Measurements from ENCODE around the gene OVCH1. TPM values are rescaled to one million over a fixed set of nuclear protein-coding genes. Genes with fewer than 3 reads are reported as not detected.

OVCH1 gene
- total RNA-seq, 1 experiment from 2014 or later, result 0.04 TPM

GRCh38 chr12:29486972-29487371 lies 10.5 kb downstream of the OVCH1 start (continued):
- TF ChIP-seq CREB1 (CRISPR knock-in tag; IDR thresholded peaks at IDR 0.05) (no peak), NFYB (CRISPR knock-in tag; conservative IDR thresholded peaks at IDR 0.05; ENCODE audit: low read depth) (no peak), EMX1 (CRISPR knock-in tag; IDR thresholded peaks at IDR 0.05) (no peak), E2F5 (CRISPR knock-in tag; IDR thresholded peaks at IDR 0.05) (no peak), ZNF138 (CRISPR knock-in tag; conservative IDR thresholded peaks at IDR 0.05) (no peak), MLX (CRISPR knock-in tag; IDR thresholded peaks at IDR 0.05) (no peak), ATF2 (CRISPR knock-in tag; IDR thresholded peaks at IDR 0.05; ENCODE audit: borderline replicate concordance, low read depth) (no peak)

GRCh38 chr12:29463198-29463597 lies 34.3 kb downstream of the OVCH1 start:
- DNase-seq (ENCODE audit: low spot score), result no peak
- ATAC-seq, result no peak
- CTCF ChIA-PET, result no interaction called here
- H3K27me3 Mint-ChIP-seq (ENCODE audit: low read depth), result no peaks in the 10 kb centered on the region
- no peak overlapping the region for H3K4me3 Mint-ChIP-seq
- POLR2A ChIA-PET, result no interaction called here
- no peaks in the 10 kb centered on the region for H3K36me3 Mint-ChIP-seq
- no peaks in the 10 kb centered on the region for H3K4me1 Mint-ChIP-seq
- no peak overlapping the region for H3K27ac Mint-ChIP-seq
- peaks cover 13% of the 10 kb centered on the region for H3K9me3 Mint-ChIP-seq
- no peak for TF ChIP-seq KAT7 (CRISPR knock-in tag; IDR thresholded peaks at IDR 0.05; ENCODE audit: borderline replicate concordance)
- no peak for TF ChIP-seq ZBTB43 (CRISPR knock-in tag; IDR thresholded peaks at IDR 0.05)
- no peak for TF ChIP-seq IRF2 (CRISPR knock-in tag; IDR thresholded peaks at IDR 0.05; ENCODE audit: borderline replicate concordance, low read depth)
- no peak for TF ChIP-seq ZNF425 (CRISPR knock-in tag; conservative IDR thresholded peaks at IDR 0.05)
- TF ChIP-seq ZMAT4 (CRISPR knock-in tag; IDR thresholded peaks at IDR 0.05), result no peak
- no peak for TF ChIP-seq ZNF416 (CRISPR knock-in tag; IDR thresholded peaks at IDR 0.05)
- no peak for TF ChIP-seq CDX4 (CRISPR knock-in tag; IDR thresholded peaks at IDR 0.05; ENCODE audit: borderline replicate concordance)
- TF ChIP-seq ERG (CRISPR knock-in tag; IDR thresholded peaks at IDR 0.05), result no peak
- no peak for TF ChIP-seq NR3C1 (CRISPR knock-in tag; conservative IDR thresholded peaks at IDR 0.05; ENCODE audit: low read depth)
- TF ChIP-seq PRRX2 (CRISPR knock-in tag; IDR thresholded peaks at IDR 0.05), result no peak
- no peak for TF ChIP-seq ATF2 (CRISPR knock-in tag; IDR thresholded peaks at IDR 0.05; ENCODE audit: borderline replicate concordance, low read depth)
- TF ChIP-seq RORB (CRISPR knock-in tag; IDR thresholded peaks at IDR 0.05), result no peak
- no peak for TF ChIP-seq SOX15 (CRISPR knock-in tag; IDR thresholded peaks at IDR 0.05)
- no peak for TF ChIP-seq ZNF219 (CRISPR knock-in tag; IDR thresholded peaks at IDR 0.05; ENCODE audit: borderline replicate concordance)
- TF ChIP-seq SMAD3 (CRISPR knock-in tag; IDR thresholded peaks at IDR 0.05; ENCODE audit: borderline replicate concordance), result no peak
- TF ChIP-seq FOXP4 (CRISPR knock-in tag; IDR thresholded peaks at IDR 0.05), result no peak
- TF ChIP-seq ZNF671 (CRISPR knock-in tag; IDR thresholded peaks at IDR 0.05), result no peak
- no peak for TF ChIP-seq ZNF396 (CRISPR knock-in tag; IDR thresholded peaks at IDR 0.05; ENCODE audit: borderline replicate concordance)
- no peak for TF ChIP-seq ATF1 (CRISPR knock-in tag; IDR thresholded peaks at IDR 0.05)
